HG02623 (cell line): ENCODE results near the gene KCNN2.

Experiments
- ATAC-seq: cut with Tn5 transposase; IDR thresholded peaks from one replicate; pipeline ENCODE4 v1.9.1; 2021; ENCODE audit warnings: moderate library complexity; ENCODE audit not compliant: unreplicated experiment

Gene KCNN2

GRCh38 chr5:114362197-114362976, 517 bp downstream of the KCNN2 start:
- no peak for ATAC-seq

GRCh38 chr5:114362977-114363761, 1.3 kb downstream of the KCNN2 start:
- no peak for ATAC-seq

- no peak for ATAC-seq
Measured at GRCh38 chr5:114363837-114364236, 2.0 kb downstream of the KCNN2 start.

- no peak for ATAC-seq
Measured at GRCh38 chr5:114367029-114367428, 5.2 kb downstream of the KCNN2 start.

GRCh38 chr5:114369680-114370417, 8.0 kb downstream of the KCNN2 start:
- no peak for ATAC-seq

- no peak for ATAC-seq
Measured at GRCh38 chr5:114377050-114377844, 15.4 kb downstream of the KCNN2 start.

- no peak for ATAC-seq
Measured at GRCh38 chr5:114377946-114378345, 16.1 kb downstream of the KCNN2 start.

- no peak for ATAC-seq
Measured at GRCh38 chr5:114380721-114381120, 18.9 kb downstream of the KCNN2 start.

- ATAC-seq: no peak
Measured at GRCh38 chr5:114387433-114387832, 25.6 kb downstream of the KCNN2 start.

GRCh38 chr5:114390431-114390830, 28.6 kb downstream of the KCNN2 start:
- no peak for ATAC-seq

GRCh38 chr5:114391321-114391720, 29.5 kb downstream of the KCNN2 start:
- ATAC-seq: no peak

- ATAC-seq: no peak
Measured at GRCh38 chr5:114393159-114393558, 31.3 kb downstream of the KCNN2 start.

GRCh38 chr5:114402206-114402605, 40.3 kb downstream of the KCNN2 start:
- no peak for ATAC-seq

- ATAC-seq: no peak
Measured at GRCh38 chr5:114407783-114408182, 45.9 kb downstream of the KCNN2 start.

GRCh38 chr5:114408847-114409246, 47.0 kb downstream of the KCNN2 start:
- no peak for ATAC-seq

GRCh38 chr5:114411380-114411931, 49.6 kb downstream of the KCNN2 start:
- ATAC-seq: no peak

- no peak for ATAC-seq
Measured at GRCh38 chr5:114412510-114413171, 50.8 kb downstream of the KCNN2 start.

- no peak for ATAC-seq
Measured at GRCh38 chr5:114415760-114416159, 53.9 kb downstream of the KCNN2 start.

- ATAC-seq: no peak
Measured at GRCh38 chr5:114416254-114416653, 54.4 kb downstream of the KCNN2 start.

GRCh38 chr5:114417519-114417918, 55.6 kb downstream of the KCNN2 start:
- no peak for ATAC-seq
